Measurements from ENCODE around the gene SNRNP25. TPM values are rescaled to one million over a fixed set of nuclear protein-coding genes. Genes with fewer than 3 reads are reported as not detected.

The SNRNP25 gene
- total and polyA plus RNA-seq, 9 of the 15 experiments (the other 6 are each of a cell fraction or from before 2014, with no cell fraction given), result 59.0 to 176 (median 108) TPM

DNA sequence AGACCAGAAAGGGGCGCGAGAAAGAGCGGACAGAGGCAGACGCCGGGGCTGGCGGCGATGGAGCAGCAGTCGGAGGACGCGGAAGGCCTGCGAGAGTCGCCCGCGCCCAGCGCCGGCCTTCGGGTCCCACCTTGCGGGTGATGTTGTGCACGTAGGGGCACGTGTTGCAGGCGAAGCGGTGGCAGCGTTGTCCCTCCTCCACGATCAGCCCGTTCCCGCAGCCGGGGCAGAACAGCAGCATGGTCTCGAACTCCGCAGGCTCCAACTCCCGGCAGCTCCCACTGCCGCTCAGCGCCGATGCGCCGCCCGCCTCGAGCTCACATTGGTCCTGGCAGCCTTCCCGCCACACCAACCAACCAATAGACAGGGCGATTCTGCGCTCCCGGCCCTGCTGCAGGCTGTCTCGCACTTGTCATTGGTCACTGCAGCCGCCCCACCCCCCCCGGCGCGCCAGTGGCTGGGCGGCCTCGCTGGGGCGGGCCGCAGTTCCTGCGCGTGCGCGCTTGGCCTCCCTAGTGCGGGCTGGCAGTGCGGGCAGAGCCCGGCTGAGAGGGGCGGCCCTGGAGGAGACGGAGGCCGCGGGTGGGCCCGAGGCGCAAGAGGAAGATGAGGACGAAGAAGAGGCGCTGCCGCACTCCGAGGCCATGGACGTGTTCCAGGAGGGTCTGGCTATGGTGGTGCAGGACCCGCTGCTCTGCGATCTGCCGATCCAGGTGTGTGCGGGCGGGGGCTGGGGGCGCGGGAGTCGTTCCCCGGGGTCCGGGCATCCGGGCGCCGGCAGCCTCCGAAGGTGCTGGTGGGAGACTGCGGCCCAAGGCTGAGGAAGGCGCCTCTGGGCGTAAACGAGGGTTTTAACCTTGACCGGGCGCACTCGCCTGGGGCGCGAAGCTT is at the start of gene SNRNP25, which contains the start of gene POLR3K (continued):
- TF ChIP-seq, protein P1, sequence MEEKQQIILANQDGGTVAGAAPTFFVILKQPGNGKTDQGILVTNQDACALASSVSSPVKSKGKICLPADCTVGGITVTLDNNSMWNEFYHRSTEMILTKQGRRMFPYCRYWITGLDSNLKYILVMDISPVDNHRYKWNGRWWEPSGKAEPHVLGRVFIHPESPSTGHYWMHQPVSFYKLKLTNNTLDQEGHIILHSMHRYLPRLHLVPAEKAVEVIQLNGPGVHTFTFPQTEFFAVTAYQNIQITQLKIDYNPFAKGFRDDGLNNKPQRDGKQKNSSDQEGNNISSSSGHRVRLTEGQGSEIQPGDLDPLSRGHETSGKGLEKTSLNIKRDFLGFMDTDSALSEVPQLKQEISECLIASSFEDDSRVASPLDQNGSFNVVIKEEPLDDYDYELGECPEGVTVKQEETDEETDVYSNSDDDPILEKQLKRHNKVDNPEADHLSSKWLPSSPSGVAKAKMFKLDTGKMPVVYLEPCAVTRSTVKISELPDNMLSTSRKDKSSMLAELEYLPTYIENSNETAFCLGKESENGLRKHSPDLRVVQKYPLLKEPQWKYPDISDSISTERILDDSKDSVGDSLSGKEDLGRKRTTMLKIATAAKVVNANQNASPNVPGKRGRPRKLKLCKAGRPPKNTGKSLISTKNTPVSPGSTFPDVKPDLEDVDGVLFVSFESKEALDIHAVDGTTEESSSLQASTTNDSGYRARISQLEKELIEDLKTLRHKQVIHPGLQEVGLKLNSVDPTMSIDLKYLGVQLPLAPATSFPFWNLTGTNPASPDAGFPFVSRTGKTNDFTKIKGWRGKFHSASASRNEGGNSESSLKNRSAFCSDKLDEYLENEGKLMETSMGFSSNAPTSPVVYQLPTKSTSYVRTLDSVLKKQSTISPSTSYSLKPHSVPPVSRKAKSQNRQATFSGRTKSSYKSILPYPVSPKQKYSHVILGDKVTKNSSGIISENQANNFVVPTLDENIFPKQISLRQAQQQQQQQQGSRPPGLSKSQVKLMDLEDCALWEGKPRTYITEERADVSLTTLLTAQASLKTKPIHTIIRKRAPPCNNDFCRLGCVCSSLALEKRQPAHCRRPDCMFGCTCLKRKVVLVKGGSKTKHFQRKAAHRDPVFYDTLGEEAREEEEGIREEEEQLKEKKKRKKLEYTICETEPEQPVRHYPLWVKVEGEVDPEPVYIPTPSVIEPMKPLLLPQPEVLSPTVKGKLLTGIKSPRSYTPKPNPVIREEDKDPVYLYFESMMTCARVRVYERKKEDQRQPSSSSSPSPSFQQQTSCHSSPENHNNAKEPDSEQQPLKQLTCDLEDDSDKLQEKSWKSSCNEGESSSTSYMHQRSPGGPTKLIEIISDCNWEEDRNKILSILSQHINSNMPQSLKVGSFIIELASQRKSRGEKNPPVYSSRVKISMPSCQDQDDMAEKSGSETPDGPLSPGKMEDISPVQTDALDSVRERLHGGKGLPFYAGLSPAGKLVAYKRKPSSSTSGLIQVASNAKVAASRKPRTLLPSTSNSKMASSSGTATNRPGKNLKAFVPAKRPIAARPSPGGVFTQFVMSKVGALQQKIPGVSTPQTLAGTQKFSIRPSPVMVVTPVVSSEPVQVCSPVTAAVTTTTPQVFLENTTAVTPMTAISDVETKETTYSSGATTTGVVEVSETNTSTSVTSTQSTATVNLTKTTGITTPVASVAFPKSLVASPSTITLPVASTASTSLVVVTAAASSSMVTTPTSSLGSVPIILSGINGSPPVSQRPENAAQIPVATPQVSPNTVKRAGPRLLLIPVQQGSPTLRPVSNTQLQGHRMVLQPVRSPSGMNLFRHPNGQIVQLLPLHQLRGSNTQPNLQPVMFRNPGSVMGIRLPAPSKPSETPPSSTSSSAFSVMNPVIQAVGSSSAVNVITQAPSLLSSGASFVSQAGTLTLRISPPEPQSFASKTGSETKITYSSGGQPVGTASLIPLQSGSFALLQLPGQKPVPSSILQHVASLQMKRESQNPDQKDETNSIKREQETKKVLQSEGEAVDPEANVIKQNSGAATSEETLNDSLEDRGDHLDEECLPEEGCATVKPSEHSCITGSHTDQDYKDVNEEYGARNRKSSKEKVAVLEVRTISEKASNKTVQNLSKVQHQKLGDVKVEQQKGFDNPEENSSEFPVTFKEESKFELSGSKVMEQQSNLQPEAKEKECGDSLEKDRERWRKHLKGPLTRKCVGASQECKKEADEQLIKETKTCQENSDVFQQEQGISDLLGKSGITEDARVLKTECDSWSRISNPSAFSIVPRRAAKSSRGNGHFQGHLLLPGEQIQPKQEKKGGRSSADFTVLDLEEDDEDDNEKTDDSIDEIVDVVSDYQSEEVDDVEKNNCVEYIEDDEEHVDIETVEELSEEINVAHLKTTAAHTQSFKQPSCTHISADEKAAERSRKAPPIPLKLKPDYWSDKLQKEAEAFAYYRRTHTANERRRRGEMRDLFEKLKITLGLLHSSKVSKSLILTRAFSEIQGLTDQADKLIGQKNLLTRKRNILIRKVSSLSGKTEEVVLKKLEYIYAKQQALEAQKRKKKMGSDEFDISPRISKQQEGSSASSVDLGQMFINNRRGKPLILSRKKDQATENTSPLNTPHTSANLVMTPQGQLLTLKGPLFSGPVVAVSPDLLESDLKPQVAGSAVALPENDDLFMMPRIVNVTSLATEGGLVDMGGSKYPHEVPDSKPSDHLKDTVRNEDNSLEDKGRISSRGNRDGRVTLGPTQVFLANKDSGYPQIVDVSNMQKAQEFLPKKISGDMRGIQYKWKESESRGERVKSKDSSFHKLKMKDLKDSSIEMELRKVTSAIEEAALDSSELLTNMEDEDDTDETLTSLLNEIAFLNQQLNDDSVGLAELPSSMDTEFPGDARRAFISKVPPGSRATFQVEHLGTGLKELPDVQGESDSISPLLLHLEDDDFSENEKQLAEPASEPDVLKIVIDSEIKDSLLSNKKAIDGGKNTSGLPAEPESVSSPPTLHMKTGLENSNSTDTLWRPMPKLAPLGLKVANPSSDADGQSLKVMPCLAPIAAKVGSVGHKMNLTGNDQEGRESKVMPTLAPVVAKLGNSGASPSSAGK (IDR thresholded peaks at IDR 0.05), result peak; percentile 94
- TF ChIP-seq ZNF551 (CRISPR knock-in tag; IDR thresholded peaks at IDR 0.05) (no peak), TAF1 (IDR thresholded peaks at IDR 0.05; ENCODE audit: control insufficient read depth, extremely low read depth, insufficient read depth, low read length, severe bottlenecking) (peak; percentile 83), ATF7 (IDR thresholded peaks at IDR 0.05) (peak; percentile 25; the same call in 1 of the 2 replicates)
- TF ChIP-seq, protein P2, sequence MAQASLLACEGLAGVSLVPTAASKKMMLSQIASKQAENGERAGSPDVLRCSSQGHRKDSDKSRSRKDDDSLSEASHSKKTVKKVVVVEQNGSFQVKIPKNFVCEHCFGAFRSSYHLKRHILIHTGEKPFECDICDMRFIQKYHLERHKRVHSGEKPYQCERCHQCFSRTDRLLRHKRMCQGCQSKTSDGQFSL (CRISPR knock-in tag; IDR thresholded peaks at IDR 0.05), result peak; percentile 98
- TF ChIP-seq, protein P2 (tag; IDR thresholded peaks at IDR 0.05), result peak in 1 of 2 experiments; percentile 95; a peak in 2 of 4 replicates
- TF ChIP-seq, protein P3, sequence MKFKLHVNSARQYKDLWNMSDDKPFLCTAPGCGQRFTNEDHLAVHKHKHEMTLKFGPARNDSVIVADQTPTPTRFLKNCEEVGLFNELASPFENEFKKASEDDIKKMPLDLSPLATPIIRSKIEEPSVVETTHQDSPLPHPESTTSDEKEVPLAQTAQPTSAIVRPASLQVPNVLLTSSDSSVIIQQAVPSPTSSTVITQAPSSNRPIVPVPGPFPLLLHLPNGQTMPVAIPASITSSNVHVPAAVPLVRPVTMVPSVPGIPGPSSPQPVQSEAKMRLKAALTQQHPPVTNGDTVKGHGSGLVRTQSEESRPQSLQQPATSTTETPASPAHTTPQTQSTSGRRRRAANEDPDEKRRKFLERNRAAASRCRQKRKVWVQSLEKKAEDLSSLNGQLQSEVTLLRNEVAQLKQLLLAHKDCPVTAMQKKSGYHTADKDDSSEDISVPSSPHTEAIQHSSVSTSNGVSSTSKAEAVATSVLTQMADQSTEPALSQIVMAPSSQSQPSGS (CRISPR knock-in tag; IDR thresholded peaks at IDR 0.05), result 0 out of 2 replicates have a peak, but pooled peaks have one; percentile 20
- TF ChIP-seq, protein P4, sequence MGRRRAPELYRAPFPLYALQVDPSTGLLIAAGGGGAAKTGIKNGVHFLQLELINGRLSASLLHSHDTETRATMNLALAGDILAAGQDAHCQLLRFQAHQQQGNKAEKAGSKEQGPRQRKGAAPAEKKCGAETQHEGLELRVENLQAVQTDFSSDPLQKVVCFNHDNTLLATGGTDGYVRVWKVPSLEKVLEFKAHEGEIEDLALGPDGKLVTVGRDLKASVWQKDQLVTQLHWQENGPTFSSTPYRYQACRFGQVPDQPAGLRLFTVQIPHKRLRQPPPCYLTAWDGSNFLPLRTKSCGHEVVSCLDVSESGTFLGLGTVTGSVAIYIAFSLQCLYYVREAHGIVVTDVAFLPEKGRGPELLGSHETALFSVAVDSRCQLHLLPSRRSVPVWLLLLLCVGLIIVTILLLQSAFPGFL (CRISPR knock-in tag; IDR thresholded peaks at IDR 0.05), result 0 out of 2 replicates have a peak, but pooled peaks have one; percentile 56
